Lung (tissue), 12 donors: ENCODE results near the gene TMEM259. TPM values are rescaled to one million over a fixed set of nuclear protein-coding genes. Genes with fewer than 3 reads are reported as not detected.

Source experiments
- ATAC-seq: fragments of 200-7000 bp; cut with Tn5 transposase; one replicate; pipeline ENCODE4 v1.9.1; 2020; ENCODE audit warnings: moderate number of reproducible peaks; ENCODE audit not compliant: insufficient read depth, low FRiP score
- DNase-seq, 3 donors: peaks; one replicate each; pipeline ENCODE4 v3.0.0-alpha.2; 2013 to 2017
- H3K27ac ChIP-seq, 2 donors: one replicate each; pipeline ENCODE4 v1.5.1; 2013; ENCODE audit warnings: mild to moderate bottlenecking in 2 of 2, moderate library complexity in 2 of 2, control low read depth in 1 of 2, inconsistent platforms in 1 of 2, low read depth in 1 of 2, low read length in 1 of 2
- H3K27me3 ChIP-seq, 3 donors: one replicate each; pipeline ENCODE4 v1.5.1; 2013; ENCODE audit warnings: low read length in 2 of 3; ENCODE audit not compliant: control insufficient read depth in 3 of 3, insufficient read depth in 3 of 3
- H3K36me3 ChIP-seq, 4 donors: one replicate each; pipeline ENCODE4 v1.5.1; 2013; ENCODE audit warnings: low read length in 4 of 4, mild to moderate bottlenecking in 1 of 4, moderate library complexity in 1 of 4; ENCODE audit not compliant: control insufficient read depth in 4 of 4, insufficient read depth in 4 of 4
- H3K4me1 ChIP-seq, 5 donors: one replicate each; pipeline ENCODE4 v1.5.1; 2013; ENCODE audit warnings: low read length in 5 of 5, mild to moderate bottlenecking in 2 of 5, moderate library complexity in 1 of 5; ENCODE audit not compliant: control insufficient read depth in 5 of 5, insufficient read depth in 5 of 5
- H3K4me3 ChIP-seq: one replicate; pipeline ENCODE4 v1.5.1; 2013; ENCODE audit warnings: mild to moderate bottlenecking, control low read depth, moderate library complexity
- H3K9ac ChIP-seq, 2 donors: one replicate each; pipeline ENCODE4 v1.5.1; 2013; ENCODE audit warnings: low read length in 2 of 2, control low read depth in 1 of 2; ENCODE audit not compliant: insufficient read depth in 1 of 2
- H3K9me3 ChIP-seq, 4 donors: one replicate each; pipeline ENCODE4 v1.5.1; 2013; ENCODE audit warnings: low read length in 3 of 4, mild to moderate bottlenecking in 1 of 4, moderate library complexity in 1 of 4; ENCODE audit not compliant: control insufficient read depth in 4 of 4, insufficient read depth in 3 of 4
- WGBS, 2 donors: extraction: QIAGEN DNeasy Blood & Tissue Kit; methylation state at CpG; one replicate each; pipeline ENCODE4 v1.1.7; 2013; 5-methylcytosine and 5-hydroxymethylcytosine counted together
- polyA plus RNA-seq, 2 donors: library from polyadenylated mRNA; stranded (reverse); fragments of 200-250 nt; gene quantifications; one replicate each; pipeline ENCODE4 v1.2.1, GENCODE V29; 2013
- total RNA-seq, 2 donors: library from RNA; depleted of rRNA in 1 of 2; stranded (reverse); fragments of >200 nt in 1 of 2; gene quantifications; one replicate each; pipeline ENCODE4 v1.2.1, GENCODE V29; 2014 to 2021
- TF ChIP-seq, protein P1 (sequence below): IDR thresholded peaks from 2 replicates; pipeline ENCODE4 v1.5.1; 2012; ENCODE audit warnings: mild to moderate bottlenecking; ENCODE audit errors: control extremely low read depth, extremely low read depth
- donor health status: control.
- donor health status: control.
- donor health status: Bipolar disorder and iron deficiency.
- donor health status: healthy.
- donor health status: DM: yes; HTN: yes; CAD: no.

Gene TMEM259
- total and polyA plus RNA-seq, 4 donors, result 61.1 to 262 (median 195) TPM

DNA sequence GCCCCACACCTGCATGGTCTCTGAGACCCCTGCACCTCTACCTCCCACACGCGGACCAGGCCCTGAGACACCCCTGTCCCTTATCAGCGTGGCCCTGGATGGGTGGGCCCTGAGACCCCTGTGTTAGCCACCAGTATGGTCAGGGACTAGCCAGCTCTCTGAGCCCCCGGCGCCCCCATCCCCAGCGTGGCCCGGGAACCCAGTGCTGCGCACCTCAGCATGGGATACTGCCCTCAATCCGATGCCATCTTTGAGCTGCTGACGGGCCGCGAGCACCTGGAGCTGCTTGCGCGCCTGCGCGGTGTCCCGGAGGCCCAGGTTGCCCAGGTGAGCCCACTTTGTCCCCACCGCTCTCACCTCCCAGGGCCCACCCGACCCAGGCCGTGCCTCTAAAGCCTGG, 41.1 kb upstream of the TMEM259 start:
- H3K4me3 ChIP-seq, result no peak overlapping the region
- no peak for ATAC-seq
- peaks cover 0 to 12% (median 9%) of the 10 kb centered on the region in 3 donors for H3K27me3 ChIP-seq
- H3K27ac ChIP-seq, result no peak overlapping the region
- DNase-seq, result no peak
- H3K4me1 ChIP-seq, result peaks cover 0 to 23% (median 0%) of the 10 kb centered on the region in 5 donors
- H3K36me3 ChIP-seq, result no peaks in the 10 kb centered on the region
- H3K9me3 ChIP-seq, result peaks cover 0 to 18% (median 8%) of the 10 kb centered on the region in 4 donors
- WGBS, 2 donors, result 93 to 94% methylated on average over 16 to 20 of the region's 20 CpGs
- H3K9ac ChIP-seq, result no peak overlapping the region
- TF ChIP-seq, protein P1, sequence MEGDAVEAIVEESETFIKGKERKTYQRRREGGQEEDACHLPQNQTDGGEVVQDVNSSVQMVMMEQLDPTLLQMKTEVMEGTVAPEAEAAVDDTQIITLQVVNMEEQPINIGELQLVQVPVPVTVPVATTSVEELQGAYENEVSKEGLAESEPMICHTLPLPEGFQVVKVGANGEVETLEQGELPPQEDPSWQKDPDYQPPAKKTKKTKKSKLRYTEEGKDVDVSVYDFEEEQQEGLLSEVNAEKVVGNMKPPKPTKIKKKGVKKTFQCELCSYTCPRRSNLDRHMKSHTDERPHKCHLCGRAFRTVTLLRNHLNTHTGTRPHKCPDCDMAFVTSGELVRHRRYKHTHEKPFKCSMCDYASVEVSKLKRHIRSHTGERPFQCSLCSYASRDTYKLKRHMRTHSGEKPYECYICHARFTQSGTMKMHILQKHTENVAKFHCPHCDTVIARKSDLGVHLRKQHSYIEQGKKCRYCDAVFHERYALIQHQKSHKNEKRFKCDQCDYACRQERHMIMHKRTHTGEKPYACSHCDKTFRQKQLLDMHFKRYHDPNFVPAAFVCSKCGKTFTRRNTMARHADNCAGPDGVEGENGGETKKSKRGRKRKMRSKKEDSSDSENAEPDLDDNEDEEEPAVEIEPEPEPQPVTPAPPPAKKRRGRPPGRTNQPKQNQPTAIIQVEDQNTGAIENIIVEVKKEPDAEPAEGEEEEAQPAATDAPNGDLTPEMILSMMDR, result no peak

DNA sequence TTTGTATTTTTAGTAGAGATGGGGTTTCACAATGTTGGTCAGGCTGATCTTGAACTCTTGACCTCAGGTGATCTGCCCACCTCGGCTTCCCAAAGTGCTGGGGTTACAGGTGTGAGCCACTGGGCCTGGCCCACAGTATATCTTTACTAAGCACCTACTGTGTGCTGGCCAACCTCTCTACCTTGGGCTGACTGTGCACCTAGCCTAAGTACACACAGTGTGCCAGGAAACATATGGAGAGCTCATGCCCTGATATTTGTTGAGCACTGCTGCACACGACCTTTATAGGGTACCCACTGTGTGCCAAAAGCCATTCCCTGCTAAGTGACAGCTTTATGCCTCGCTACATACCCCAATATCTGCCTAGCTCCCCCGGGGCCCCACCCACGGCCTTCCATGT, 39.8 kb upstream of the TMEM259 start:
- Histone ChIP-seq H3K9me3 (peaks cover 0 to 30% (median 11%) of the 10 kb centered on the region in 4 donors), H3K36me3 (peaks cover 0 to 7% (median 0%) of the 10 kb centered on the region in 4 donors), H3K27me3 (peaks cover 0 to 6% (median 3%) of the 10 kb centered on the region in 3 donors), H3K9ac (no peak overlapping the region), H3K4me1 (peaks cover 0 to 12% (median 0%) of the 10 kb centered on the region in 5 donors), H3K27ac (no peak overlapping the region), H3K4me3 (no peak overlapping the region)
- TF ChIP-seq, protein P1, result no peak
- DNase-seq (no peak), ATAC-seq (no peak)
- 86 to 97% methylated on average over 5 of the region's 5 CpGs for WGBS, 2 donors

DNA sequence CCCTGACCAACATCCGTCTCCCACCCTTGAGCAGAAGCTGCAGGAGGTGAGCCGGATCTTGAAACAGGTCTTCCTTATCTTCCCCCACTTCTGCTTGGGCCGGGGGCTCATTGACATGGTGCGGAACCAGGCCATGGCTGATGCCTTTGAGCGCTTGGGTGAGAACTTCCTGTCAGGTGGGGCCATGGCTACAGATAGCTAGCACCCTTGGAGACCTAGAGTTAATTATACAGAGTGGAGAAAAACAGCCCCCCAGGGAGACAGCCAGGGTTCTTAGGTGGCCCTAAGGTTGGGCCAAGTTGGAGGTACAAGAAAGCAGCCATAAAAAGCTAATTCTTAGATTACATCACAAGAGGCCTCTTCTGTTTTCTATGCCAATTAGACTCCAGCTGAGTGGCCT, 37.2 kb upstream of the TMEM259 start:
- H3K9ac ChIP-seq, result no peak overlapping the region

More for the DNA sequence above, 37.2 kb upstream of the TMEM259 start:
- no peak for DNase-seq
- ATAC-seq, result no peak
- Histone ChIP-seq H3K9me3 (peaks cover 0 to 29% (median 11%) of the 10 kb centered on the region in 4 donors), H3K27ac (no peak overlapping the region), H3K36me3 (peaks cover 0 to 11% (median 0%) of the 10 kb centered on the region in 4 donors), H3K4me1 (no peaks in the 10 kb centered on the region), H3K27me3 (no peaks in the 10 kb centered on the region), H3K4me3 (no peak overlapping the region)
- 96 to 99% methylated on average over 5 of the region's 5 CpGs for WGBS, 2 donors
- TF ChIP-seq, protein P1, result no peak
